Measurements from ENCODE around the gene ITGB1. TPM values are rescaled to one million over a fixed set of nuclear protein-coding genes. Genes with fewer than 3 reads are reported as not detected.

ITGB1 gene
- total and polyA plus RNA-seq, 2 of the 8 experiments (the other 6 are each of a cell fraction or from before 2014, with no cell fraction given): 82.7 to 321 TPM

DNA sequence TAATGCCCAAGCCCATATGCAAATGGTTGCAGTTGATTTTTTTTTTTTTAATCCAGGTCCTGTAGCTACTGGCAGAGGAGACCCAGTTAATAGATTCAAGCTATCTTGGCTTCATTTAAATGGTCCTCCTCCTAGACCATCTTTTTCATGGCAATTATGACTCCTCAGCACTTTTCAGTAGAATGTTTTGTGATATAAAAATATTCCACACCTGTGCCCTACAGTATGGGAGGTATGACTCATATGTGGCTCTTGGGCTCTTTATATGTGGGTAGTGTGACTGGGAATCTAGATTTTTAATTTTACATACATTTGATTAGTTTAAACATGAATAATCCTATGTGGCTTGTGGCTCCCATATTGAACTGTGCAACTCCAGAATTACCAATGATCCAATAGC is 80.1 kb downstream of the ITGB1 start:
- Histone ChIP-seq H2AK5ac (ENCODE audit: low read depth, low read length) (no peak overlapping the region), H2BK120ac (replicated peaks; ENCODE audit: low read depth, low read length) (no peak overlapping the region), H3K18ac (ENCODE audit: extremely low read depth, low read length) (no peak overlapping the region), H3K4ac (replicated peaks; ENCODE audit: insufficient read length, low read depth, low read length) (no peak overlapping the region), H3K4me1 (replicated peaks in 1 of 4; ENCODE audit: control insufficient read depth in 3 of 4, insufficient read depth in 4 of 4, low read length in 3 of 4) (no peaks in the 10 kb centered on the region), H3K56ac (replicated peaks; ENCODE audit: insufficient read length, low read depth, low read length) (no peak overlapping the region), H2BK15ac (ENCODE audit: low read length) (no peak overlapping the region), H4K5ac (ENCODE audit: insufficient read length, low read depth, low read length) (no peak overlapping the region), H4K91ac (replicated peaks; ENCODE audit: insufficient read length, low read length) (no peak overlapping the region), H2BK5ac (ENCODE audit: low read depth, low read length) (no peak overlapping the region), H3K79me2 (ENCODE audit: control insufficient read depth in 1 of 2, insufficient read depth in 2 of 2, low read length in 2 of 2) (no peaks in the 10 kb centered on the region), H3K14ac (ENCODE audit: insufficient read length) (no peak overlapping the region), H3K36me3 (ENCODE audit: control insufficient read depth in 2 of 4, insufficient read depth in 4 of 4, low read length in 3 of 4) (no peaks in the 10 kb centered on the region), H3K4me2 (ENCODE audit: insufficient read depth in 1 of 2, low read depth in 2 of 2, low read length in 2 of 2) (no peak overlapping the region), H4K20me1 (replicated peaks in 1 of 2; ENCODE audit: control insufficient read depth in 1 of 2, insufficient read depth in 2 of 2, low read length in 2 of 2) (no peaks in the 10 kb centered on the region), H3K79me1 (ENCODE audit: low read depth, low read length) (no peaks in the 10 kb centered on the region), H3K23me2 (ENCODE audit: low read depth, low read length) (no peaks in the 10 kb centered on the region), H3K9ac (replicated peaks in 1 of 4; ENCODE audit: extremely low read depth in 1 of 4, low read depth in 3 of 4, low read length in 3 of 4) (no peak overlapping the region), H3K27me3 (replicated peaks in 1 of 4; ENCODE audit: control insufficient read depth in 3 of 4, extremely low read depth in 1 of 4, insufficient read depth in 3 of 4, low read length in 3 of 4) (peaks cover 0 to 1% (median 0%) of the 10 kb centered on the region in 4 experiments; a peak in 1 of 7 replicates), H3K27ac (ENCODE audit: low read depth, low read length) (no peak overlapping the region), H2BK12ac (ENCODE audit: low read depth, low read length) (no peak overlapping the region), H2AFZ (ENCODE audit: low read length) (no peak overlapping the region), H3K9me3 (ENCODE audit: insufficient read depth in 2 of 2, low read depth in 1 of 2, low read length in 1 of 2) (no peaks in the 10 kb centered on the region), H3K23ac (ENCODE audit: insufficient read length) (no peak overlapping the region), H2BK20ac (ENCODE audit: low read length) (no peak overlapping the region), H4K8ac (ENCODE audit: extremely low read depth, insufficient read depth, low read length) (no peak overlapping the region), H3K4me3 (ENCODE audit: extremely low read depth in 1 of 4, insufficient read depth in 2 of 4, low read depth in 3 of 4, low read length in 4 of 4) (no peak overlapping the region)
- TF ChIP-seq EZH2 (IDR thresholded peaks at IDR 0.05; ENCODE audit: low read depth, low read length, severe bottlenecking) (no peak), ZNF274 (IDR thresholded peaks at IDR 0.05; ENCODE audit: borderline replicate concordance, extremely low read depth, low read length) (no peak)
- FAIRE-seq (no peak), DNase-seq (ENCODE audit: low read depth in 1 of 2, low spot score in 2 of 2) (no peak)
- ChIA-PET CTCF (ENCODE audit: partially characterized antibody) (no interaction called here), POLR2A (ENCODE audit: partially characterized antibody) (no interaction called here)

Data from H1 (cell line).